Posterior cingulate gyrus (tissue), 11 donors: ENCODE results near the gene UBR3.
A peak's percentile ranks its signal among the peaks of the same experiment; 100 is the strongest.
"Not testable (repeated sequence)": the region's sequence is repeated elsewhere in the genome, so short reads cannot be mapped to it uniquely, and the experiment has no call there.

Experiments
- DNase-seq, 10 donors: peaks; one replicate each; pipeline versions ENCODE4 v3.0.0 to v3.0.0-alpha.2; 2020 to 2021; ENCODE audit warnings: mixed read lengths in 3 of 10
- intact Hi-C: fragments of 100-400 bp; cut with DNase I; formaldehyde crosslinking; loops from one replicate; pipeline ENCODE4 v1.15.1; 2023

The UBR3 gene

DNA sequence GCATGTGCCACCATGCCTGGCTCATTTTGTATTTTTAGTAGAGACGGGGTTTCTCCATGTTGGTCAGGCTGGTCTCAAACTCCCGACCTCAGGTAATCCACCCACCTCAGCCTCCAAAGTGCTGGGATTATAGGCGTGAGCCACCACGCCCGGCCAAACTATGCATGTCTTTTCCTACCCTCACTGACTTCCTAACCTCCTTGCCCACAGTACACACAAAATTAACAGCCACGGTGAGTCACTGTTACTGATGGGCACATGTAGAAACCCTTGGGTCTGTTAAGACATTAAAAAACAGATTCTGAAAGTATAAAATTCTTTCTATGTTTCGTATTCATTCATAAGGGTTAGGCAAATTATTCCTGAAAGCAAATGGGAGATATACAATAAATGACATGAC, 7.2 kb upstream of the UBR3 start:
- intact Hi-C loops, DNase-seq: not testable (repeated sequence)

DNA sequence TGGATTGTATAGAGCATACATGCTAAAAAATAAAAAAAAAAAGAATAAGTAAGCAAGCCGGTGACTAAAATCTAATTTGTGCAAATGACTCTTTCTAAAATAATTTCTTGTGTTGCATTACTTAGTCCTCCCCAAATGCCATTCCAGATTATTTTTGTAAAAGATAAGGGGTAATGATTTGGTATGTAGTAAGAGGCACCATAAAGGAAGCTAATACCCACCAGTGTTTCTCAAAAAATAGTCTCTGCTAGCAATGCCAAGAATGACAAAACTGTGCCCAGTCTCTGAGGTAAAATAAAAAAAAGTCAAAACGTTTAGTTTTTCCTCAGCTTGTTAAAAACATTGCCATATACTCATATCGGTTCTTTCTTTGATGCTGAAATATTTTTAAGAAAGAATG, 5.2 kb upstream of the UBR3 start:
- DNase-seq, result no peak
- intact Hi-C loops, result loop anchor here (2.0 kb wide), 1 partner anchor 21 kb away; no protein-coding TSS in a partner anchor

- no peak for DNase-seq
- intact Hi-C loops, result loop anchor here (2.0 kb wide), 1 partner anchor 22 kb away; no protein-coding TSS in a partner anchor
Measured at GRCh38 chr2:169822785-169823392, 4.4 kb upstream of the UBR3 start.

GRCh38 chr2:169823996-169824372, 3.3 kb upstream of the UBR3 start:
- DNase-seq, result no peak
- intact Hi-C loops, result loop anchor here (1.0 to 2.0 kb wide), 2 partner anchors 23 to 53 kb away; no protein-coding TSS in a partner anchor

DNA sequence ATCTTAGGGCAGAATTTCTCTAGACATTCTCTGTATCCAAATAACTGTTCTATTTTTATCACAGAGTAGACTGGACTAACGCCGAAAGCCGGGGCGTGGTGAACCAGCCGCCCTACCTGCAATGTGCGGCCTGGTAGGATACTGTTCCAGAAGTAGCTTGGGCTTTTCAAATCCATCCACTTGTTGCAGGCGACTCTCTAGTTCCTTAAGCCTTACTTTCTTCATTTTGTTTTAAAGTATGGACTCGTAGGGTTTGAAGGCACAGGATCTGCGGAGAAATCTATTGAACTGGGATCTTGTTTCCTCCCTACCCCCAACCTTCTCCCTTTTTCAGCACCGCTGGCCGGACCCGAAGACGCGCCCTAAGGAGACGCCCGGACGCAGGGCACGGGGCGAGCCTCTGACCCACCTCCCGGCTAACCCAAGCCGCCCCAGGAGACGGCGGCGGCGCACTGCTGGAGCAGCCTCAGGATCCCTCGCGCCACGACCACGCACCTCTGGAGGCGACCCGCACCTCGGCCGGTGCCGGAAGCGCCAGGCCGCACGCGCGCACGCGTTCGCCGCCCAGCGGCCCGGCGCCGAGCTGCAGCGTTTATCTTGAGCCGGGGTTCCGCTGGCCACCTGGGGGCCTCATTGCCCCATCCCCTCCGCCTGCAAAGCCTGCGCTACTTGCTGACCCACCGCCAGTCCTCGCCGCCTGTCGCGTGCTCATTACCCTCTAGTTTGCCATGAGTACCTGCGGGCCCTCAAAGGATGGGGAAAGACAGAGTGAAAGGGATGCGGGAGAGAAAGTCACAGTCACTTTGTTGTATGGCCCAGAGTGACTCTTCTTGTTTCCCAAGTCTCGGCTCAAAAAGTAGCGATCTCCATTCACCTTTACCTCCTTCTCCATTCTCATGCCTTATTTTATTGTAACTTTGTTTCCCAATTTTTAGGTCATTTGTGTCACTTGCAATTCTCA, 2.6 kb upstream of the UBR3 start, which contains the start of gene METTL5:
Gene METTL5, minus strand, starts transcription at position 533 of the 961 bp plus-strand sequence. Its CDS starts 308 bp downstream, at position 225.
- DNase-seq, result peak; percentile 66 to 98 (median 81)
- intact Hi-C loops, result loop anchor here (1.0 kb wide), 2 partner anchors 53 to 104 kb away; no protein-coding TSS in a partner anchor

DNA sequence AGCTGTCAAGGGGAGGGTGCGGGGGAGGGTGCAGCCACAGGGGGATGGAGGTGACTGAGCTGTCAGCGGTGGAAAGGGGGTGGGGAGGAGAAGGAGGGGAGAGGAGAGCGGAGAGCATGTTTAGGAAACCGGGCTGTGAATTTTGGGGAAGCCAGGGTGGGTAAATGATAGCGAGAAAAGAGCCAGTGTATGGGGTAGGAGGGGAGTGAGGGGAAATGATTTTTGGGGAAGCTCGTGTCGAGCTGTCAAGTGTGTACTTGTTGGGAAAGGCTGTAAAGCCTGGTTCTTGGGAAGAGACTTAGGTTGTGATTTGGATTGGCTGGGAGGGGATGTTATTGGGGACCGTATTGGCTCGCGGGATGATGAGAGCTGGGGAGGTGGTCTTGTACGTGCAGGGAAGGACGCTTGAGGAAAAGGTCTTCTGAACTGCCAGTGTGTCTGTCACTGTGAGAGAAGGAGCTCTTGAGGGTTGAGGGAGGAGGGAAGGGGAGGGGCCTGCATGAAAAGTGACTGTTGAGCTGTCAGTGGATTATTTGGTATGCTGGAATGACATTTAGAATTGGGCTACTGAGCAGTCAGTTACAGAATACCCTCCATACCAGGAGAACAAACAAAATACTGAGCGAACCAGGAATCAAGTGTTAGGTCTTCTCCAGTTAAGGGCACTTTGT, 1.0 kb downstream of the UBR3 start:
- peak in 6 of 10 donors; percentile 19 to 87 (median 38) for DNase-seq
- intact Hi-C loops, result no loop called here

DNA sequence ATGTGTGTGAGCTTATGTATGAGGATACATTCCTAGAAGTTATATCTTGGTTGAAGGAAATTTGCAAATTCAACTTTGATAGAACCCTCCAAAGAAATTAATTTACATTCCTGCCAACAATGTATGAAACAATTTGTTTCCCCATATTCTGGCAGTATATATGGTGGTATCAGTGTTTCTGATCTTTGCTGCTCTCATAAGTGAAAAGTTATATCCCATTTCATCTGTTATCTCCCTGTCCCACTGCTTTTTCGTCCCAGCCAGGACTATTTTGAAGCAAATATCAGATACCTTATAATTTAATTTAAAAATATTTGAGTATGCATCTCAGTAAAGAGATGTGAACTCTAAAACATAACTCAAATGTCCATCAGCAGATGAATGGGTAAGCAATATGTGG, 7.1 kb downstream of the UBR3 start:
- intact Hi-C loops, result no loop called here
- no peak for DNase-seq

GRCh38 chr2:169838743-169839489, 11.7 kb downstream of the UBR3 start:
- intact Hi-C loops, result no loop called here
- DNase-seq, result no peak

DNA sequence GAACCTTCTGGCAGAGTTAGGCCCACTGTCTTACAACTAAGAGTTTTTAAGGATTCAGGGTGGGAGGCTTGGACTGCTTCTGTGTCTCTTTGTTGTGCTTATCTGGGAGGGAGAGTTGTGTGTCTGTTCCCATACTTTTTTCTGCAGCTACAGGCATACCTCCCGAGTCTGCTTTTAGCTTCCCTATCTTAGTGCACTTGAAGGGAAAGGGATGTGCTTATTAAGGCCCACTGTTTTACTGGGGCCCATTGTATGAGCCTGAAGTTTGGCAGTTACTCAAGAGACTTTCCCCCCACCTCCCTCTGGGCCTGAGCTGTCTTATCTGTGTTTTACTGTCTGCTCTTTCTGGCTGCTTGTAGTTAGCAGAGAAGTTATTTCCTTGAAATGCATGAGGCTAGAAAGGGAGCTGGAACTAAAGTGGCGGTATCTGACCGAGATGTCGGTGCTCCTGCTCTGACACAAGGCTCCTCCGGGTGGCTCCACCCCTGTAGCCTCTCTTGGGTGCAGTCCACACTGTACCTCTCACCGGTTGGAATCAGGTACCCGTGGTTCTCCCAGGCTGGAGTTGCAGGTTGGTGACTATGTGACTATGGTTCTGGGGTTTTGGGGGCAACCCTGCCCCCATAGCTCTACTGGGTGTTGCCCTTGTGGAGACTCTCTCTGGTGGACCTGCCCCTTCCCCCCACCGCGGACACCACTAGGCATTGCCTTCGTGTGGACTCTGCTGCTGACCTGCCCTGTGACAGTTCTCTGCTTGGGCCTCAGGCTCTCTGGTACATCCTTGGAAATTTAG, 12.9 kb downstream of the UBR3 start:
- DNase-seq, result no peak
- intact Hi-C loops, result no loop called here

DNA sequence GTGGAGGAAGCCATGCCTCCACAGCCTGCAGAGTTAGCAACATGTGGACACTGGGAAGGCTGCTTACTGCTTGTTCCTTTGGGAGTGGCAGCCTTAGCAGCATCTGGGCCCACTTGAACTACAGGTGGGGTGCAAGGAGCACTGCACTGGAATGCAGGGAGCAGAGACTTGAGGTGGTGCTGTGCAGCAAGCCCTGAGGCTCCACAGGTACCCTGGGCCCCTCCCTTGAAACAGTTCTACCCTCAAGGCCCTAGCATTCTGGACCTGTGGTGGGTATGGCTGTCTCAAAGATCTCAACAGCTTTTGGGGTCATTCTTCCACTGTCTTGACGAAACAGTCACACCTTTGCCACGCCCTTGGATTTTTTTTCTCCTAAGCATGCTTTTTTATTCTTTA, 13.5 kb downstream of the UBR3 start:
- intact Hi-C loops, result no loop called here
- DNase-seq, result no peak

- intact Hi-C loops, result not testable (repeated sequence)
- peak in 2 of 10 donors; percentile 60 to 63 for DNase-seq
Measured at GRCh38 chr2:169841625-169842024, 14.4 kb downstream of the UBR3 start.

DNA sequence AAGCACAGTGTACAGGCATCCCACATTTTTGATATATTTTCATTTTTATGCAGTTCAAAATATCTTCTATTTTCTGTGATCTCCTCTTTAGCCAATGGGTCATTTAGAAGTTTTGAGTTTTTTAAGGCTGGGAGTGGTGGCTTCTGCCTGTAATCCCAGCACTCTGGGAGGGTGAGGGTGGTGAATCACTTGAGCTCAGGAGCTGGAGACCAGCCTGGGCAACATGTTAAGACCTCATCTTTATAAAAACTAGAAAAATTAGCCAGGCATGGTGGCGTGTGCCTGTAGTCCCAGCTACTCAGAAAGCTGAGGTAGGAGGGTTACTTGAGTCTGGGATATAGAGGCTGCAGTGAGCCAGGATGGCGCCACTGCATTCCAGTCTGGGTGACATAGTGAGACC, 17.8 kb downstream of the UBR3 start:
- intact Hi-C loops, result no loop called here
- DNase-seq, result no peak

GRCh38 chr2:169848959-169849693, 21.9 kb downstream of the UBR3 start:
- intact Hi-C loops, result not testable (repeated sequence)
- DNase-seq, result peak in 8 of 10 donors; percentile 13 to 92 (median 42)

- no peak for DNase-seq
- intact Hi-C loops, result no loop called here
Measured at GRCh38 chr2:169849710-169850109, 22.5 kb downstream of the UBR3 start.

GRCh38 chr2:169853041-169853668, 25.9 kb downstream of the UBR3 start:
- DNase-seq, result no peak
- intact Hi-C loops, result no loop called here

DNA sequence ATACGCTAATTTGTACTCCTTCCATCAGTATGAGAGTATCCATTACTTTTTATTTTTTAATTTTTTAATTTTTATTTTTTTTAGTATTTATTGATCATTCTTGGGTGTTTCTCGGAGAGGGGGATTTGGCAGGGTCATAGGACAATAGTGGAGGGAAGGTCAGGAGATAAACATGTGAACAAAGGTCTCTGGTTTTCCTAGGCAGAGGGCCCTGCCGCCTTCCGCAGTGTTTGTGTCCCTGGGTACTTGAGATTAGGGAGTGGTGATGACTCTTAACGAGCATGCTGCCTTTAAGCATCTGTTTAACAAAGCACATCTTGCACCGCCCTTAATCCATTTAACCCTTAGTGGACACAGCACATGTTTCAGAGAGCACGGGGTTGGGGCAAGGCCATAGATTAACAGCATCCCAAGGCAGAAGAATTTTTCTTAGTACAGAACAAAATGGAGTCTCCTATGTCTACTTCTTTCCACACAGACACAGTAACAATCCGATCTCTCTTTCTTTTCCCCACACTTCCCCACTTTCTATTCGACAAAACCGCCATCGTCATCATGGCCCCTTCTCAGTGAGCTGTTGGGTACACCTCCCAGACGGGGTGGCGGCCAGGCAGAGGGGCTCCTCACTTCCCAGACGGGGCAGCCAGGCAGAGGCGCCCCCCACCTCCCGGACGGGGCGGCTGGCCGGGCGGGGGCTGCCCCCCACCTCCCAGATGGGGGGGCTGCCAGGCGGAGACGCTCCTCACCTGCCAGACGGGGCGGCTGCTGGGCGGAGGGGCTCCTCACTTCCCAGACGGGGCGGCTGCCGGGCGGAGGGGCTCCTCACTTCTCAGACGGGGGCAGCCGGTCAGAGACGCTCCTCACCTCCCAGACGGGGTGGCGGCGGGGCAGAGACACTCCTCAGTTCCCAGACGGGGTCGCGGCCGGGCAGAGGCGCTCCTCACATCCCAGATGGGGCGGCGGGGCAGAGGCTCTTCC, 28.3 kb downstream of the UBR3 start:
- intact Hi-C loops, result not testable (repeated sequence)

GRCh38 chr2:169859423-169859822, 32.2 kb downstream of the UBR3 start:
- DNase-seq, result no peak

More for the DNA sequence above, 28.3 kb downstream of the UBR3 start:
- not testable (repeated sequence) for DNase-seq

More at GRCh38 chr2:169859423-169859822, 32.2 kb downstream of the UBR3 start:
- intact Hi-C loops, result no loop called here
